Measurements from ENCODE around the gene CLECL1.

GRCh38 chr12:9708853-9709252 is 24.0 kb downstream of the CLECL1 start:
- no peak for TF ChIP-seq CTCF (conservative IDR thresholded peaks at IDR 0.05; ENCODE audit: low read depth, low read length)
- TF ChIP-seq EZH2 (IDR thresholded peaks at IDR 0.05; ENCODE audit: borderline replicate concordance, low read depth, low read length, poor library complexity, severe bottlenecking) = no peak

Data from A673 (cell line).